H1 (cell line): ENCODE results near the gene MAML3. TPM values are rescaled to one million over a fixed set of nuclear protein-coding genes. Genes with fewer than 3 reads are reported as not detected.

Experiments used
- CTCF ChIA-PET: fragments of 300-600 bp; sonication (Branson Sonifier 250); formaldehyde crosslinking; loops from one replicate; lab custom pipeline; 2021; ENCODE audit not compliant: partially characterized antibody; lab: Charles Lee
- POLR2A ChIA-PET: fragments of 300-600 bp; sonication (Branson Sonifier 250); formaldehyde crosslinking; loops from one replicate; lab custom pipeline; 2021; ENCODE audit warnings: inconsistent platforms; ENCODE audit not compliant: partially characterized antibody; lab: Charles Lee
- DNase-seq, 2 experiments: peaks; one replicate each; pipeline versions ENCODE4 v3.0.0 to v3.0.0-alpha.2; 2010 to 2022; ENCODE audit warnings: low spot score in 2 of 2, low read depth in 1 of 2, mixed read lengths in 1 of 2
- FAIRE-seq: peaks from 2 replicates; lab custom pipeline; 2011; peaks lifted over from hg19 to GRCh38; lab: Jason Lieb, UNC
- H2AFZ ChIP-seq: 2 replicates; pipeline ENCODE4 v1.8.1; 2012; ENCODE audit warnings: low read length, inconsistent platforms
- H2AK5ac ChIP-seq: 2 replicates; pipeline ENCODE4 v1.6.1; 2013; ENCODE audit warnings: low read depth, low read length
- H2BK120ac ChIP-seq: replicated peaks from 2 replicates; pipeline ENCODE3; 2013; ENCODE audit warnings: low read depth, low read length, inconsistent platforms
- H2BK12ac ChIP-seq: 2 replicates; pipeline ENCODE4 v1.6.1; 2013; ENCODE audit warnings: low read depth, low read length
- H2BK15ac ChIP-seq: 2 replicates; pipeline ENCODE4 v1.6.1; 2013; ENCODE audit warnings: low read length
- H2BK20ac ChIP-seq: 2 replicates; pipeline ENCODE4 v1.6.1; 2013; ENCODE audit warnings: low read length
- H2BK5ac ChIP-seq: 2 replicates; pipeline ENCODE4 v1.6.1; 2013; ENCODE audit warnings: low read depth, low read length
- H3K14ac ChIP-seq: 2 replicates; pipeline ENCODE4 v1.6.1; 2013; ENCODE audit warnings: inconsistent platforms; ENCODE audit not compliant: insufficient read length
- H3K18ac ChIP-seq: 2 replicates; pipeline ENCODE4 v1.6.1; 2013; ENCODE audit warnings: low read length; ENCODE audit errors: extremely low read depth
- H3K23ac ChIP-seq: 2 replicates; pipeline ENCODE4 v1.6.1; 2013; ENCODE audit warnings: inconsistent platforms; ENCODE audit not compliant: insufficient read length
- H3K23me2 ChIP-seq: 2 replicates; pipeline ENCODE4 v1.6.1; 2013; ENCODE audit warnings: low read depth, low read length
- H3K27ac ChIP-seq: 2 replicates; pipeline ENCODE4 v1.6.1; 2011; ENCODE audit warnings: low read depth, low read length, inconsistent platforms
- H3K27me3 ChIP-seq, 4 experiments: replicated peaks in 1 of 4; 1 replicate in 1 of 4; 2 replicates in 3 of 4; pipeline versions ENCODE4 v1.6.1 to v1.8.1; 2011 to 2013; ENCODE audit warnings: low read length in 3 of 4, mild to moderate bottlenecking in 3 of 4, inconsistent platforms in 2 of 4, mixed read lengths in 2 of 4, moderate library complexity in 1 of 4; ENCODE audit not compliant: control insufficient read depth in 3 of 4, insufficient read depth in 3 of 4; ENCODE audit errors: extremely low read depth in 1 of 4
- H3K36me3 ChIP-seq, 4 experiments: 2 replicates each; pipeline versions ENCODE4 v1.6.1 to v1.8.1; 2011 to 2013; ENCODE audit warnings: mild to moderate bottlenecking in 4 of 4, low read length in 3 of 4, moderate library complexity in 2 of 4, control low read depth in 1 of 4, inconsistent platforms in 1 of 4; ENCODE audit not compliant: insufficient read depth in 4 of 4, control insufficient read depth in 2 of 4
- H3K4ac ChIP-seq: replicated peaks from 2 replicates; pipeline ENCODE3; 2013; ENCODE audit warnings: low read length, low read depth, mixed read lengths, inconsistent platforms; ENCODE audit not compliant: insufficient read length
- H3K4me1 ChIP-seq, 4 experiments: replicated peaks in 1 of 4; 1 replicate in 1 of 4; 2 replicates in 3 of 4; pipeline versions ENCODE4 v1.6.1 to v1.8.1; 2011 to 2013; ENCODE audit warnings: low read length in 3 of 4, inconsistent platforms in 2 of 4, mixed read lengths in 1 of 4; ENCODE audit not compliant: insufficient read depth in 4 of 4, control insufficient read depth in 3 of 4
- H3K4me2 ChIP-seq, 2 experiments: 2 replicates each; pipeline versions ENCODE4 v1.6.1 to v1.8.1; 2011 to 2013; ENCODE audit warnings: low read depth in 2 of 2, low read length in 2 of 2, control low read depth in 1 of 2, inconsistent platforms in 1 of 2, mild to moderate bottlenecking in 1 of 2; ENCODE audit not compliant: insufficient read depth in 1 of 2
- H3K4me3 ChIP-seq, 4 experiments: fragments of 200-600, 300-600 bp in 1 of 4; sonication (generic), shearing (Covaris generic), sonication (Bioruptor Twin) in 1 of 4; 2 replicates each; pipeline versions ENCODE4 v1.5.1 to v1.8.1; 2011 to 2016; ENCODE audit warnings: low read length in 4 of 4, low read depth in 3 of 4, control low read depth in 2 of 4, inconsistent platforms in 2 of 4, mild to moderate bottlenecking in 2 of 4, mixed read lengths in 1 of 4, moderate library complexity in 1 of 4; ENCODE audit not compliant: insufficient read depth in 2 of 4; ENCODE audit errors: extremely low read depth in 1 of 4
- H3K56ac ChIP-seq: replicated peaks from 2 replicates; pipeline ENCODE3; 2013; ENCODE audit warnings: low read depth, mild to moderate bottlenecking, mixed read lengths, low read length, inconsistent platforms; ENCODE audit not compliant: insufficient read length
- H3K79me1 ChIP-seq: 2 replicates; pipeline ENCODE4 v1.6.1; 2013; ENCODE audit warnings: low read depth, low read length, control low read depth
- H3K79me2 ChIP-seq, 2 experiments: 2 replicates each; pipeline versions ENCODE4 v1.6.1 to v1.8.1; 2012 to 2013; ENCODE audit warnings: low read length in 2 of 2, mild to moderate bottlenecking in 2 of 2, inconsistent platforms in 1 of 2; ENCODE audit not compliant: insufficient read depth in 2 of 2, control insufficient read depth in 1 of 2
- H3K9ac ChIP-seq, 4 experiments: replicated peaks in 1 of 4; 1 replicate in 1 of 4; 2 replicates in 3 of 4; pipeline versions ENCODE4 v1.6.1 to v1.8.1; 2011 to 2013; ENCODE audit warnings: low read depth in 3 of 4, low read length in 3 of 4, control low read depth in 2 of 4, mild to moderate bottlenecking in 2 of 4, moderate library complexity in 2 of 4, inconsistent platforms in 1 of 4; ENCODE audit errors: extremely low read depth in 1 of 4
- H3K9me3 ChIP-seq, 2 experiments: 2 replicates each; pipeline versions ENCODE4 v1.6.1 to v1.8.1; 2012 to 2013; ENCODE audit warnings: mild to moderate bottlenecking in 2 of 2, moderate library complexity in 2 of 2, control low read depth in 1 of 2, inconsistent platforms in 1 of 2, low read depth in 1 of 2, low read length in 1 of 2, mixed read lengths in 1 of 2; ENCODE audit not compliant: insufficient read depth in 2 of 2
- H4K20me1 ChIP-seq, 2 experiments: replicated peaks in 1 of 2; 2 replicates each; pipeline versions ENCODE3 to v1.8.1; 2011 to 2013; ENCODE audit warnings: inconsistent platforms in 2 of 2, low read length in 2 of 2, mild to moderate bottlenecking in 1 of 2; ENCODE audit not compliant: insufficient read depth in 2 of 2, control insufficient read depth in 1 of 2
- H4K5ac ChIP-seq: 2 replicates; pipeline ENCODE4 v1.6.1; 2013; ENCODE audit warnings: low read length, low read depth, mixed read lengths, inconsistent platforms; ENCODE audit not compliant: insufficient read length
- H4K8ac ChIP-seq: 2 replicates; pipeline ENCODE4 v1.8.0; 2013; ENCODE audit warnings: mild to moderate bottlenecking, moderate library complexity, low read length, inconsistent platforms; ENCODE audit not compliant: insufficient read depth; ENCODE audit errors: extremely low read depth
- H4K91ac ChIP-seq: replicated peaks from 2 replicates; pipeline ENCODE3; 2013; ENCODE audit warnings: low read length, mixed read lengths, inconsistent platforms; ENCODE audit not compliant: insufficient read length
- CTCF ChIP-seq, 3 experiments: IDR thresholded peaks; 1 replicate in 2 of 3; 2 replicates in 1 of 3; pipeline versions ENCODE4 v1.5.1 to v1.6.1; 2011; ENCODE audit warnings: low read length in 3 of 3, mild to moderate bottlenecking in 3 of 3, inconsistent platforms in 2 of 3, low read depth in 1 of 3, moderate library complexity in 1 of 3; ENCODE audit not compliant: insufficient read depth in 1 of 3; ENCODE audit errors: control extremely low read depth in 1 of 3
- GABPA ChIP-seq: IDR thresholded peaks from 2 replicates; pipeline ENCODE4 v1.6.1; 2011; ENCODE audit warnings: mild to moderate bottlenecking, low read length, moderate library complexity, borderline replicate concordance; ENCODE audit not compliant: insufficient read depth
- POLR2A ChIP-seq, 2 experiments: IDR thresholded peaks; 1 replicate in 1 of 2; 2 replicates in 1 of 2; pipeline ENCODE4 v1.6.1; 2011; ENCODE audit warnings: low read depth in 2 of 2, low read length in 2 of 2, mild to moderate bottlenecking in 2 of 2; ENCODE audit errors: control extremely low read depth in 1 of 2
- RAD21 ChIP-seq, 2 experiments: IDR thresholded peaks in 1 of 2; conservative IDR thresholded peaks in 1 of 2; 2 replicates each; pipeline ENCODE4 v1.6.1; 2011; ENCODE audit warnings: low read depth in 2 of 2, low read length in 2 of 2, improper control_type of control experiment in 1 of 2, inconsistent platforms in 1 of 2, mild to moderate bottlenecking in 1 of 2, moderate library complexity in 1 of 2
- WGBS, 2 experiments: shearing (Covaris generic) in 1 of 2; methylation state at CpG; one replicate each; pipeline versions ENCODE4 v1.1.6 to v1.1.7; 2013 to 2015; ENCODE audit warnings: low lambda C conversion rate in 2 of 2, mixed read lengths in 2 of 2, inconsistent platforms in 1 of 2, low coverage in 1 of 2, missing lambda C conversion rate in 1 of 2; ENCODE audit not compliant: insufficient replicate concordance in 2 of 2, insufficient coverage in 1 of 2, insufficient read length in 1 of 2; ENCODE audit errors: extremely low coverage in 1 of 2, missing lambda C conversion rate in 1 of 2; 5-methylcytosine and 5-hydroxymethylcytosine counted together
- polyA plus RNA-seq, 7 experiments: library from polyadenylated mRNA; depleted of rRNA in 3 of 7; stranded (reverse) in 5 of 7; unstranded in 2 of 7; fragments of >200 nt in 5 of 7; fragments of 200-250 nt in 2 of 7; gene quantifications; 1 replicate in 5 of 7; 2 replicates in 1 of 7; 4 replicates in 1 of 7; pipeline versions ENCODE4 v1.2.1 to v1.2.3, GENCODE V29; 2011 to 2013; ENCODE audit warnings: missing spikeins in 2 of 7, mixed read lengths in 2 of 7
- total RNA-seq: library from RNA; stranded (reverse); fragmentation: NEBNext Ultra II Directional; extraction: Animal tissue kit (Norgen Biotek cat#: 25700); gene quantifications from 2 replicates; pipeline ENCODE4 v1.2.1, GENCODE V29; 2021

MAML3 gene
- total and polyA plus RNA-seq, 2 of the 8 experiments (the other 6 are each of a cell fraction or from before 2014, with no cell fraction given), result 2.1 to 5.7 TPM

- H2BK15ac ChIP-seq, result no peak overlapping the region
These were observed 312.4 kb downstream of the MAML3 start for GRCh38 chr4:139841464-139842195.

More at GRCh38 chr4:139841464-139842195, 312.4 kb downstream of the MAML3 start:
- H3K4ac ChIP-seq, result no peak overlapping the region
- H2BK120ac ChIP-seq, result no peak overlapping the region
- no peaks in the 10 kb centered on the region for H3K36me3 ChIP-seq
- H2BK5ac ChIP-seq, result no peak overlapping the region
- no peak overlapping the region for H3K18ac ChIP-seq
- no peak overlapping the region for H3K27ac ChIP-seq
- H2AK5ac ChIP-seq, result no peak overlapping the region
- no peak overlapping the region for H3K9ac ChIP-seq
- peaks cover 0 to 5% (median 1%) of the 10 kb centered on the region in 4 experiments; a peak in 2 of 7 replicates for H3K4me1 ChIP-seq
- DNase-seq, result no peak
- H3K4me3 ChIP-seq, result no peak overlapping the region
- POLR2A ChIA-PET, result interaction anchor here (0.8 kb wide), 1 partner anchor 25 kb away, joined by 3 read pairs; no protein-coding TSS in a partner anchor
- H3K23ac ChIP-seq, result no peak overlapping the region
- H3K56ac ChIP-seq, result no peak overlapping the region
- no peak overlapping the region for H3K14ac ChIP-seq
- H3K27me3 ChIP-seq, result no peaks in the 10 kb centered on the region
- no peak for FAIRE-seq
- H4K8ac ChIP-seq, result no peak overlapping the region
- CTCF ChIA-PET, result interaction anchor here (0.9 to 1.4 kb wide), 4 partner anchors 12 to 222 kb away, joined by 3 to 4 read pairs (median 3); no protein-coding TSS in a partner anchor
- no peak overlapping the region for H3K4me2 ChIP-seq
- H3K79me1 ChIP-seq, result no peaks in the 10 kb centered on the region
- no peak overlapping the region for H2AFZ ChIP-seq
- WGBS, 2 experiments, result 86% methylated on average over 10 of the region's 10 CpGs; no CpG with 5 or more reads in 1 of the 2 experiments
- H4K91ac ChIP-seq, result no peak overlapping the region
- H3K9me3 ChIP-seq, result no peaks in the 10 kb centered on the region
- H2BK20ac ChIP-seq, result no peak overlapping the region
- TF ChIP-seq POLR2A (IDR thresholded peaks at IDR 0.05; ENCODE audit: control extremely low read depth in 1 of 2, low read depth in 2 of 2, low read length in 2 of 2), result no peak
- TF ChIP-seq GABPA, result no peak
- peak in 1 of 3 experiments; percentile 4; a peak in 1 of 4 replicates for TF ChIP-seq CTCF (IDR thresholded peaks at IDR 0.05; ENCODE audit: control extremely low read depth in 1 of 3, insufficient read depth in 1 of 3, low read depth in 1 of 3, low read length in 3 of 3)
- peak in 1 of 2 experiments; percentile 28; a peak in 1 of 4 replicates for TF ChIP-seq RAD21 (IDR thresholded peaks at IDR 0.05 in 1 of 2, conservative IDR thresholded peaks at IDR 0.05 in 1 of 2; ENCODE audit: low read depth in 2 of 2, low read length in 2 of 2)
- H4K20me1 ChIP-seq, result no peaks in the 10 kb centered on the region
- H2BK12ac ChIP-seq, result no peak overlapping the region
- no peaks in the 10 kb centered on the region for H3K23me2 ChIP-seq
- no peak overlapping the region for H4K5ac ChIP-seq
- no peaks in the 10 kb centered on the region for H3K79me2 ChIP-seq
